Sigmoid colon (tissue), 4 donors: ENCODE measurements around the gene OXT.

Experiments used
- EP300 ChIP-seq, 4 donors: sonication (generic); formaldehyde crosslinking; IDR thresholded peaks; one replicate each; pipeline ENCODE4 v1.6.1; 2017; ENCODE audit warnings: antibody characterized with exemption in 4 of 4
- POLR2A ChIP-seq, 2 donors: fragments of 450-650 bp; IDR thresholded peaks; one replicate each; pipeline ENCODE4 v1.6.1; 2016; ENCODE audit warnings: antibody characterized with exemption in 2 of 2, mild to moderate bottlenecking in 2 of 2, moderate library complexity in 2 of 2
- TF ChIP-seq, protein P1 (sequence below), 4 experiments: fragments of 450-650 bp in 3 of 4; fragments of 200-600 bp in 1 of 4; IDR thresholded peaks; one replicate each; pipeline ENCODE4 v1.5.1; 2016 to 2019; ENCODE audit warnings: antibody characterized with exemption in 4 of 4, mild to moderate bottlenecking in 3 of 4, moderate library complexity in 2 of 4

- TF ChIP-seq, protein P1, sequence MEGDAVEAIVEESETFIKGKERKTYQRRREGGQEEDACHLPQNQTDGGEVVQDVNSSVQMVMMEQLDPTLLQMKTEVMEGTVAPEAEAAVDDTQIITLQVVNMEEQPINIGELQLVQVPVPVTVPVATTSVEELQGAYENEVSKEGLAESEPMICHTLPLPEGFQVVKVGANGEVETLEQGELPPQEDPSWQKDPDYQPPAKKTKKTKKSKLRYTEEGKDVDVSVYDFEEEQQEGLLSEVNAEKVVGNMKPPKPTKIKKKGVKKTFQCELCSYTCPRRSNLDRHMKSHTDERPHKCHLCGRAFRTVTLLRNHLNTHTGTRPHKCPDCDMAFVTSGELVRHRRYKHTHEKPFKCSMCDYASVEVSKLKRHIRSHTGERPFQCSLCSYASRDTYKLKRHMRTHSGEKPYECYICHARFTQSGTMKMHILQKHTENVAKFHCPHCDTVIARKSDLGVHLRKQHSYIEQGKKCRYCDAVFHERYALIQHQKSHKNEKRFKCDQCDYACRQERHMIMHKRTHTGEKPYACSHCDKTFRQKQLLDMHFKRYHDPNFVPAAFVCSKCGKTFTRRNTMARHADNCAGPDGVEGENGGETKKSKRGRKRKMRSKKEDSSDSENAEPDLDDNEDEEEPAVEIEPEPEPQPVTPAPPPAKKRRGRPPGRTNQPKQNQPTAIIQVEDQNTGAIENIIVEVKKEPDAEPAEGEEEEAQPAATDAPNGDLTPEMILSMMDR (IDR thresholded peaks at IDR 0.05): no peak
- no peak for TF ChIP-seq EP300 (IDR thresholded peaks at IDR 0.05)
- no peak for TF ChIP-seq POLR2A (IDR thresholded peaks at IDR 0.05)
Observed at GRCh38 chr20:3082955-3083952, 11.8 kb downstream of the OXT start.
